Measurements from ENCODE around the gene FBP1. TPM values are rescaled to one million over a fixed set of nuclear protein-coding genes. Genes with fewer than 3 reads are reported as not detected.

FBP1 gene
- total and polyA plus RNA-seq, 10 of the 15 experiments (the other 5 are each of a cell fraction or from before 2014, with no cell fraction given), result 0.11 to 0.38 (median 0.15) TPM; not detected in 7

DNA sequence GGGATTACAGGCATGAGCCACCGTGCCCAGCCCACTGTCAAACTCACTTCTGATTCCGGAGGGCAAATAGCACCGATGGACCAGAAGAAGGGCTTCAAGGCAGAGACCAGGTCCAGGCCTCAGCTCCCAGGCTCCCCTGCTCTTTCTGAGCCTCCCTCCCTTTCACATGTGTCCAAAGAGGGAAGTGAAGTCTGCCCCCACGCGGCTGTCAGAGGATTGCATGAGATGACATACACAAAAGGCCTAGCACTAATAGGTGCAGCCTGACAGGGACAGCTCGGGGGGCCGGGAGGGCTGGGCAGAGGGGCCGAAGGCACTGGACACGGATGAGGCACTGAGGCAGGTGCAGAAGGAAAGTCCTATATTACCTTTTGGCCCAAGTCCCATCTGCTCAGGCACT lies 16.1 kb downstream of the FBP1 start (continued):
- TF ChIP-seq, protein P1, sequence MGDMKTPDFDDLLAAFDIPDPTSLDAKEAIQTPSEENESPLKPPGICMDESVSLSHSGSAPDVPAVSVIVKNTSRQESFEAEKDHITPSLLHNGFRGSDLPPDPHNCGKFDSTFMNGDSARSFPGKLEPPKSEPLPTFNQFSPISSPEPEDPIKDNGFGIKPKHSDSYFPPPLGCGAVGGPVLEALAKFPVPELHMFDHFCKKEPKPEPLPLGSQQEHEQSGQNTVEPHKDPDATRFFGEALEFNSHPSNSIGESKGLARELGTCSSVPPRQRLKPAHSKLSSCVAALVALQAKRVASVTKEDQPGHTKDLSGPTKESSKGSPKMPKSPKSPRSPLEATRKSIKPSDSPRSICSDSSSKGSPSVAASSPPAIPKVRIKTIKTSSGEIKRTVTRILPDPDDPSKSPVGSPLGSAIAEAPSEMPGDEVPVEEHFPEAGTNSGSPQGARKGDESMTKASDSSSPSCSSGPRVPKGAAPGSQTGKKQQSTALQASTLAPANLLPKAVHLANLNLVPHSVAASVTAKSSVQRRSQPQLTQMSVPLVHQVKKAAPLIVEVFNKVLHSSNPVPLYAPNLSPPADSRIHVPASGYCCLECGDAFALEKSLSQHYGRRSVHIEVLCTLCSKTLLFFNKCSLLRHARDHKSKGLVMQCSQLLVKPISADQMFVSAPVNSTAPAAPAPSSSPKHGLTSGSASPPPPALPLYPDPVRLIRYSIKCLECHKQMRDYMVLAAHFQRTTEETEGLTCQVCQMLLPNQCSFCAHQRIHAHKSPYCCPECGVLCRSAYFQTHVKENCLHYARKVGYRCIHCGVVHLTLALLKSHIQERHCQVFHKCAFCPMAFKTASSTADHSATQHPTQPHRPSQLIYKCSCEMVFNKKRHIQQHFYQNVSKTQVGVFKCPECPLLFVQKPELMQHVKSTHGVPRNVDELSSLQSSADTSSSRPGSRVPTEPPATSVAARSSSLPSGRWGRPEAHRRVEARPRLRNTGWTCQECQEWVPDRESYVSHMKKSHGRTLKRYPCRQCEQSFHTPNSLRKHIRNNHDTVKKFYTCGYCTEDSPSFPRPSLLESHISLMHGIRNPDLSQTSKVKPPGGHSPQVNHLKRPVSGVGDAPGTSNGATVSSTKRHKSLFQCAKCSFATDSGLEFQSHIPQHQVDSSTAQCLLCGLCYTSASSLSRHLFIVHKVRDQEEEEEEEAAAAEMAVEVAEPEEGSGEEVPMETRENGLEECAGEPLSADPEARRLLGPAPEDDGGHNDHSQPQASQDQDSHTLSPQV (IDR thresholded peaks at IDR 0.05), result no peak
- TF ChIP-seq, protein P2, sequence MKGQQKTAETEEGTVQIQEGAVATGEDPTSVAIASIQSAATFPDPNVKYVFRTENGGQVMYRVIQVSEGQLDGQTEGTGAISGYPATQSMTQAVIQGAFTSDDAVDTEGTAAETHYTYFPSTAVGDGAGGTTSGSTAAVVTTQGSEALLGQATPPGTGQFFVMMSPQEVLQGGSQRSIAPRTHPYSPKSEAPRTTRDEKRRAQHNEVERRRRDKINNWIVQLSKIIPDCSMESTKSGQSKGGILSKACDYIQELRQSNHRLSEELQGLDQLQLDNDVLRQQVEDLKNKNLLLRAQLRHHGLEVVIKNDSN (IDR thresholded peaks at IDR 0.05; ENCODE audit: borderline replicate concordance, extremely low read length, insufficient read depth, low read depth, low read length), result no peak
- TF ChIP-seq SPI1 (IDR thresholded peaks at IDR 0.05; ENCODE audit: borderline replicate concordance, insufficient read depth, low read depth, low read length) (peak; percentile 39; the same call in 1 of the 2 replicates), MEF2B (IDR thresholded peaks at IDR 0.05; ENCODE audit: partially characterized antibody, poor library complexity, severe bottlenecking) (no peak)

DNA sequence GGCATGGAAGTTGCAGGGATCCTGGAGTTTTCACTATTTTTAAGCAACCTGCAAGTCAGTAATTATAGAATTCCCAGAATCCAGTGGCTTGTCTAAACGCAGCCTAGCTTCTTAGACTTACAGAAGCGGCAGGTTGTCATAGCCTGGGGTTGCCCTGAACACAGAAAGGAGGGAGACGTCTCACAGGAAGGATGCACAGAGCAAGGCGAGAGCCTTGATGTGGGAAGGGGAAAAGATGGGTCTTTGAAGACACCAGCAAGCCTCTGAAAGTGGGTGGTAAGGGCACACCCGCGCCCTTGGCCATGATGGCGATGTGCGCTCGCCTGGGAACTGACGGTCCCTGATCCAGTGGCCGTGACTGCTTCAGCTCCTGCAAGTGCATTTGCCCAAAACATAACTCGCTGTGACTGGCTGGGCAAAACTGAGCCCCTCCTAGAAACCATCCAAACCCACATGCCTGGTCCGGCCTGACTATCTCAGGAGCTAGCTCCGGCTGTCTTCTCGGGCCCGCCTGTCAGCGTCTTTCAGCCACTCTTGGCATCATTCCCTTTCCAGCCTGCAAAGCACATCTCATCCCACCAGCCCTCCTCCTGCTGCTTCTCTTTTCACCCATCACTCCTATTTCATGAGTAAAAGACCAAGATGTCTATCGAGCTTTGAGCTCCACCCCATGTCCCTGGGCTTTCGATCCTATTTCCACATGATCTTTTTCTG lies 17.1 kb downstream of the FBP1 start:
- H3K9me3 ChIP-seq (replicated peaks; ENCODE audit: control insufficient read depth, insufficient read depth, low read length), result no peaks in the 10 kb centered on the region
- no peaks in the 10 kb centered on the region for H3K36me3 ChIP-seq (ENCODE audit: control insufficient read depth in 2 of 2, insufficient read depth in 2 of 2, low read length in 1 of 2)
- no peaks in the 10 kb centered on the region for H3K4me1 ChIP-seq (ENCODE audit: control insufficient read depth, insufficient read depth, low read length)
- BruUV-seq (replicated peaks), result no TSS peak
- H4K20me1 ChIP-seq (ENCODE audit: control insufficient read depth, insufficient read depth), result no peaks in the 10 kb centered on the region
- no peak overlapping the region for H3K9ac ChIP-seq (ENCODE audit: control insufficient read depth, insufficient read depth, low read length)
- H3K4me2 ChIP-seq (ENCODE audit: control insufficient read depth, insufficient read depth), result no peak overlapping the region
- in situ Hi-C loops (cut with MboI), result no loop called here
- ATAC-seq (no peak), FAIRE-seq (no peak), DNase-seq (ENCODE audit: low read depth, low spot score) (no peak)
- intact Hi-C loops (cut with micrococcal nuclease; ENCODE audit: unreplicated experiment), result loop anchor here (5.0 kb wide), 1 partner anchor 70 kb away; no protein-coding TSS in a partner anchor
- no peak overlapping the region for H3K27ac ChIP-seq (ENCODE audit: control insufficient read depth, insufficient read depth)
- ChIA-PET CTCF (interaction anchor here (0.8 to 2.7 kb wide), 5 partner anchors 9 to 130 kb away, joined by 3 to 9 read pairs (median 4); no protein-coding TSS in a partner anchor), RAD21 (ENCODE audit: unreplicated experiment) (interaction anchor here (1.2 kb wide), 1 partner anchor 68 kb away, joined by 3 read pairs; the partner anchor contains the start of gene PCAT7), SMC1A (ENCODE audit: uncharacterized antibody, unreplicated experiment) (interaction anchor here (1.0 kb wide), 1 partner anchor 34 kb away, joined by 3 read pairs; no protein-coding TSS in a partner anchor), POLR2A (no interaction called here)
- no peak overlapping the region for H2AFZ ChIP-seq (ENCODE audit: control insufficient read depth, low read depth, low read length)
- H3K79me2 ChIP-seq (ENCODE audit: control insufficient read depth, insufficient read depth, low read length), result no peaks in the 10 kb centered on the region
- WGBS (ENCODE audit: insufficient coverage, insufficient replicate concordance, low lambda C conversion rate, missing lambda C conversion rate), result 71% methylated on average over 18 of the region's 19 CpGs
- TF ChIP-seq, protein P3, sequence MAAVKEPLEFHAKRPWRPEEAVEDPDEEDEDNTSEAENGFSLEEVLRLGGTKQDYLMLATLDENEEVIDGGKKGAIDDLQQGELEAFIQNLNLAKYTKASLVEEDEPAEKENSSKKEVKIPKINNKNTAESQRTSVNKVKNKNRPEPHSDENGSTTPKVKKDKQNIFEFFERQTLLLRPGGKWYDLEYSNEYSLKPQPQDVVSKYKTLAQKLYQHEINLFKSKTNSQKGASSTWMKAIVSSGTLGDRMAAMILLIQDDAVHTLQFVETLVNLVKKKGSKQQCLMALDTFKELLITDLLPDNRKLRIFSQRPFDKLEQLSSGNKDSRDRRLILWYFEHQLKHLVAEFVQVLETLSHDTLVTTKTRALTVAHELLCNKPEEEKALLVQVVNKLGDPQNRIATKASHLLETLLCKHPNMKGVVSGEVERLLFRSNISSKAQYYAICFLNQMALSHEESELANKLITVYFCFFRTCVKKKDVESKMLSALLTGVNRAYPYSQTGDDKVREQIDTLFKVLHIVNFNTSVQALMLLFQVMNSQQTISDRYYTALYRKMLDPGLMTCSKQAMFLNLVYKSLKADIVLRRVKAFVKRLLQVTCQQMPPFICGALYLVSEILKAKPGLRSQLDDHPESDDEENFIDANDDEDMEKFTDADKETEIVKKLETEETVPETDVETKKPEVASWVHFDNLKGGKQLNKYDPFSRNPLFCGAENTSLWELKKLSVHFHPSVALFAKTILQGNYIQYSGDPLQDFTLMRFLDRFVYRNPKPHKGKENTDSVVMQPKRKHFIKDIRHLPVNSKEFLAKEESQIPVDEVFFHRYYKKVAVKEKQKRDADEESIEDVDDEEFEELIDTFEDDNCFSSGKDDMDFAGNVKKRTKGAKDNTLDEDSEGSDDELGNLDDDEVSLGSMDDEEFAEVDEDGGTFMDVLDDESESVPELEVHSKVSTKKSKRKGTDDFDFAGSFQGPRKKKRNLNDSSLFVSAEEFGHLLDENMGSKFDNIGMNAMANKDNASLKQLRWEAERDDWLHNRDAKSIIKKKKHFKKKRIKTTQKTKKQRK (IDR thresholded peaks at IDR 0.05; ENCODE audit: low read depth, low read length), result no peak
- TF ChIP-seq ESRRA (IDR thresholded peaks at IDR 0.05; ENCODE audit: low read length) (no peak), POLR2AphosphoS5 (IDR thresholded peaks at IDR 0.05; ENCODE audit: low read length) (no peak)
- H3K27me3 ChIP-seq (replicated peaks in 1 of 2; ENCODE audit: control insufficient read depth in 2 of 2, insufficient read depth in 2 of 2, low read length in 1 of 2), result no peaks in the 10 kb centered on the region
- H3K4me3 ChIP-seq, result no peak overlapping the region

Measured in GM12878 (cell line).